Right atrium auricular region (tissue), 2 donors: Measurements from ENCODE around the gene C15orf61. TPM values are rescaled to one million over a fixed set of nuclear protein-coding genes. Genes with fewer than 3 reads are reported as not detected.

Experiments used
- DNase-seq: peaks from one replicate; pipeline ENCODE4 v3.0.0-alpha.2; 2019; ENCODE audit warnings: low spot score
- H3K27ac ChIP-seq, 2 donors: fragments of 200-600 bp; sonication (generic); 1 replicate in 1 of 2; 2 replicates in 1 of 2; pipeline ENCODE4 v1.5.1; 2016 to 2019
- H3K27me3 ChIP-seq, 2 donors: fragments of 200-600 bp; sonication (generic); one replicate each; pipeline versions ENCODE4 v1.5.1 to v1.6.0; 2017 to 2019
- H3K36me3 ChIP-seq: fragments of 200-600 bp; sonication (generic); one replicate; pipeline ENCODE4 v1.5.1; 2016
- H3K4me1 ChIP-seq, 2 donors: fragments of 200-600 bp; sonication (generic); one replicate each; pipeline versions ENCODE4 v1.5.1 to v1.6.0; 2017 to 2019
- H3K4me3 ChIP-seq, 2 donors: fragments of 200-600 bp; sonication (generic); 1 replicate in 1 of 2; 2 replicates in 1 of 2; pipeline ENCODE4 v1.5.1; 2017 to 2019; ENCODE audit warnings: mild to moderate bottlenecking in 1 of 2, moderate library complexity in 1 of 2
- H3K9me3 ChIP-seq, 2 donors: fragments of 200-600 bp; sonication (generic); one replicate each; pipeline ENCODE4 v1.5.1; 2019
- CTCF ChIP-seq, 2 donors: fragments of 200-600 bp; sonication (generic); IDR thresholded peaks; one replicate each; pipeline ENCODE4 v1.5.1; 2019; ENCODE audit warnings: antibody characterized with exemption in 2 of 2
- total RNA-seq, 2 donors: library from RNA; depleted of rRNA; stranded (reverse); fragments of >200 nt; gene quantifications; one replicate each; pipeline ENCODE4 v1.1.0, GENCODE V29; 2016

C15orf61 gene
- total RNA-seq, 2 donors from 2014 or later = 6.2 to 7.0 TPM

- Histone ChIP-seq H3K27me3 (no peaks in the 10 kb centered on the region), H3K36me3 (no peaks in the 10 kb centered on the region), H3K27ac (no peak overlapping the region), H3K4me3 (no peak overlapping the region), H3K4me1 (no peaks in the 10 kb centered on the region), H3K9me3 (no peaks in the 10 kb centered on the region)
- DNase-seq = no peak
- no peak for TF ChIP-seq CTCF (IDR thresholded peaks at IDR 0.05)
Measured at GRCh38 chr15:67504796-67505195, 16.1 kb upstream of the C15orf61 start.

- H3K27ac ChIP-seq = no peak overlapping the region
- no peak for TF ChIP-seq CTCF (IDR thresholded peaks at IDR 0.05)
Measured at GRCh38 chr15:67505675-67506572, 15.0 kb upstream of the C15orf61 start.

GRCh38 chr15:67506775-67507747 lies 13.9 kb upstream of the C15orf61 start:
- Histone ChIP-seq H3K36me3 (peaks cover 10% of the 10 kb centered on the region), H3K9me3 (no peaks in the 10 kb centered on the region), H3K4me1 (no peaks in the 10 kb centered on the region), H3K4me3 (no peak overlapping the region), H3K27ac (no peak overlapping the region), H3K27me3 (no peaks in the 10 kb centered on the region)
- TF ChIP-seq CTCF (IDR thresholded peaks at IDR 0.05) = no peak
- no peak for DNase-seq

More at GRCh38 chr15:67505675-67506572, 15.0 kb upstream of the C15orf61 start:
- Histone ChIP-seq H3K4me1 (no peaks in the 10 kb centered on the region), H3K27me3 (no peaks in the 10 kb centered on the region), H3K4me3 (no peak overlapping the region), H3K9me3 (no peaks in the 10 kb centered on the region), H3K36me3 (peaks cover 6% of the 10 kb centered on the region)
- DNase-seq = no peak

GRCh38 chr15:67508407-67508806 lies 12.5 kb upstream of the C15orf61 start:
- H3K4me3 ChIP-seq = no peak overlapping the region
- no peak overlapping the region for H3K27ac ChIP-seq
- no peak for TF ChIP-seq CTCF (IDR thresholded peaks at IDR 0.05)
- no peaks in the 10 kb centered on the region for H3K4me1 ChIP-seq
- H3K36me3 ChIP-seq = peaks cover 22% of the 10 kb centered on the region
- H3K27me3 ChIP-seq = no peaks in the 10 kb centered on the region
- no peak for DNase-seq
- no peaks in the 10 kb centered on the region for H3K9me3 ChIP-seq

GRCh38 chr15:67509918-67510317 lies 11.0 kb upstream of the C15orf61 start:
- no peak overlapping the region for H3K27ac ChIP-seq
- no peak for DNase-seq
- no peaks in the 10 kb centered on the region for H3K4me1 ChIP-seq
- H3K9me3 ChIP-seq = no peaks in the 10 kb centered on the region
- TF ChIP-seq CTCF (IDR thresholded peaks at IDR 0.05) = no peak
- H3K27me3 ChIP-seq = no peaks in the 10 kb centered on the region
- no peak overlapping the region for H3K4me3 ChIP-seq
- peaks cover 34% of the 10 kb centered on the region for H3K36me3 ChIP-seq
